ENCODE data around the gene REV1.

REV1 gene

GRCh38 chr2:99410276-99410675 is 79.5 kb downstream of the REV1 start:
- H2AFZ ChIP-seq (ENCODE audit: low read depth, low read length, severe bottlenecking) = no peak overlapping the region
- H3K4me3 ChIP-seq (ENCODE audit: insufficient read depth, low read length, poor library complexity, severe bottlenecking) = no peak overlapping the region
- no peak overlapping the region for H3K4me2 ChIP-seq (ENCODE audit: low read depth, low read length, poor library complexity, severe bottlenecking)
- no peaks in the 10 kb centered on the region for H3K79me2 ChIP-seq (ENCODE audit: insufficient read depth, low read length)
- no peaks in the 10 kb centered on the region for H3K9me2 ChIP-seq (replicated peaks; ENCODE audit: insufficient read depth, low read length)
- no peak for TF ChIP-seq CTCF (IDR thresholded peaks at IDR 0.05; ENCODE audit: insufficient read depth, low read length, poor library complexity, severe bottlenecking)
- no peak for TF ChIP-seq EZH2phosphoT487 (conservative IDR thresholded peaks at IDR 0.05; ENCODE audit: low read length)
- no peak overlapping the region for H3K9ac ChIP-seq (ENCODE audit: low read length)
- peaks cover 21% of the 10 kb centered on the region for H3F3A ChIP-seq (ENCODE audit: insufficient read depth)
- H3K27ac ChIP-seq (ENCODE audit: low read depth, low read length) = no peak overlapping the region
- peaks cover 2% of the 10 kb centered on the region; the same call in 1 of the 2 replicates for H4K20me1 ChIP-seq (ENCODE audit: low read depth, low read length)
- H3K27me3 ChIP-seq (ENCODE audit: low read length) = no peaks in the 10 kb centered on the region
- peaks cover 49% of the 10 kb centered on the region; the same call in 1 of the 2 replicates for H3K36me3 ChIP-seq (ENCODE audit: low read length)
- no peaks in the 10 kb centered on the region for H3K9me3 ChIP-seq (ENCODE audit: insufficient read depth, low read length)

DNA sequence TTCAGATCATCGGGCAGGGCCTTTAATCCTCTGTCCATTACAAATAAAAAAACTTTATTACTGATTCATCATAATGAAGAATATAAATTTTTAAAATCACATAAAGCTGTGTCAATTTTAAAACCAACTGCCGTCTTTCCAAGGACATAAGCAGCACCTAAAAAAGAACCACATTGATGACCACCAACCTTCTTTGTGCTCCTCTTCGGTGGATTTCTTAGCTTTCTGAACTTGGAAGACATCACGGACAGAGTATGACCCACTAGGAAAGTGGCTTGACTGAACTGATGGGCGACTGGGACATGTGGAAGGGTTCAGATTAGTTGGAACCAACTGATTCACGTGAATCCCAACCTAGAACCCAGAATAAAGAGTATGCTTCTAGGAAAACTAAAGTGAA is 83.7 kb downstream of the REV1 start:
- no peaks in the 10 kb centered on the region for H3K27me3 ChIP-seq (ENCODE audit: low read length)
- H3F3A ChIP-seq (ENCODE audit: insufficient read depth) = peaks cover 41% of the 10 kb centered on the region
- TF ChIP-seq CTCF (IDR thresholded peaks at IDR 0.05; ENCODE audit: insufficient read depth, low read length, poor library complexity, severe bottlenecking) (no peak), EZH2phosphoT487 (conservative IDR thresholded peaks at IDR 0.05; ENCODE audit: low read length) (no peak)
- no peak overlapping the region for H2AFZ ChIP-seq (ENCODE audit: low read depth, low read length, severe bottlenecking)
- peaks cover 52% of the 10 kb centered on the region for H3K36me3 ChIP-seq (ENCODE audit: low read length)
- no peaks in the 10 kb centered on the region for H3K9me2 ChIP-seq (replicated peaks; ENCODE audit: insufficient read depth, low read length)
- no peak overlapping the region for H3K27ac ChIP-seq (ENCODE audit: low read depth, low read length)
- no peaks in the 10 kb centered on the region for H3K9me3 ChIP-seq (ENCODE audit: insufficient read depth, low read length)
- no peak overlapping the region for H3K4me3 ChIP-seq (ENCODE audit: insufficient read depth, low read length, poor library complexity, severe bottlenecking)
- H3K9ac ChIP-seq (ENCODE audit: low read length) = no peak overlapping the region
- H4K20me1 ChIP-seq (ENCODE audit: low read depth, low read length) = peaks cover 6% of the 10 kb centered on the region; the same call in 1 of the 2 replicates
- H3K4me2 ChIP-seq (ENCODE audit: low read depth, low read length, poor library complexity, severe bottlenecking) = no peak overlapping the region
- no peaks in the 10 kb centered on the region for H3K79me2 ChIP-seq (ENCODE audit: insufficient read depth, low read length)

DNA sequence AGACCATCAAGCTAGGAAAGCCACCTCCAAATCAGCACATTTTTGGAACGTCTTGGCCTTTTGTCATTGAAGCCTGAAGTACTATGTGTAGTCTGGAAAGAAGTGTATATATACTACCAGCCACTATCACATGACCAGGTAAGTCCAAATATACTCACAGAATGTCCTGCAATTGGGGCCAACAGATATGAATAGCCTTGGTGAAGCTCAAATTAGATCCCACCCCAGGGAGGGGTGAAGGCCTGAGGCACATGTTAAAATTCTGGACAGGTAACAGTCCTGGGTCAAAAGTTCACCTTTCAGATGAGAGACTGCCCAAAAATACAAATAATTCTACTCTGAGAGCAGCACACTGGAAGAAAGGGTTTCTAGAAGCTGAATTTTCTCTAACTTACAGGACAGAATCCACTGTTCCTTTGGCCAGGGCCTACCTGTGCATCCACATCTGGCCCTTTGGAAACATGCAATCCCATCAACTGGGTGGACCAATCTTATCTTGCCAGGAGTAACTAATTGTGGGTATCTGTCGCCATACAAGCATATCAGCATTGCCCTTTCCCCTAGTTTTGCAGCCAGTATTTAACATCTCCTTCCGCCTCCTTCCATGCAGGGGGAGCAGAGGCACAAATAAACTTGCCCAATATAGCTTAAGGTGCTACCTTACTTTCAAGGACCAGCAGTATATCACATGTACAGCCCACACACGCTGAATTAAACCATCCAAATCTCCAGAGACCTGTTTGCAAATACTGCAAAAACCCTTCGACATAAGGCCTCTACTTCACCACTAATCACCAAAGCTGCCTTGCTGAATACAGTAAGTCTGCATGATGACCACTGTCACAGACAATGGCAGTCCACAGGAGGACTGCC is 84.8 kb downstream of the REV1 start:
- Histone ChIP-seq H3K9me3 (ENCODE audit: insufficient read depth, low read length) (no peaks in the 10 kb centered on the region), H3K4me3 (ENCODE audit: insufficient read depth, low read length, poor library complexity, severe bottlenecking) (no peak overlapping the region), H3K27me3 (ENCODE audit: low read length) (no peaks in the 10 kb centered on the region), H3K4me2 (ENCODE audit: low read depth, low read length, poor library complexity, severe bottlenecking) (no peak overlapping the region), H3K27ac (ENCODE audit: low read depth, low read length) (no peak overlapping the region), H2AFZ (ENCODE audit: low read depth, low read length, severe bottlenecking) (no peak overlapping the region), H3F3A (ENCODE audit: insufficient read depth) (peaks cover 52% of the 10 kb centered on the region), H3K9ac (ENCODE audit: low read length) (no peak overlapping the region), H3K9me2 (replicated peaks; ENCODE audit: insufficient read depth, low read length) (no peaks in the 10 kb centered on the region), H4K20me1 (ENCODE audit: low read depth, low read length) (peaks cover 6% of the 10 kb centered on the region; the same call in 1 of the 2 replicates), H3K79me2 (ENCODE audit: insufficient read depth, low read length) (no peaks in the 10 kb centered on the region), H3K36me3 (ENCODE audit: low read length) (peaks cover 63% of the 10 kb centered on the region)
- no peak for TF ChIP-seq EZH2phosphoT487 (conservative IDR thresholded peaks at IDR 0.05; ENCODE audit: low read length)
- no peak for TF ChIP-seq CTCF (IDR thresholded peaks at IDR 0.05; ENCODE audit: insufficient read depth, low read length, poor library complexity, severe bottlenecking)

Measured in SU-DHL-6 (cell line).